A549 (cell line): ENCODE results near the gene ABCA3.

Experiments used
- CTCF ChIP-seq: fragments of >200 bp; sonication (Bioruptor Twin); formaldehyde crosslinking; IDR thresholded peaks from 3 replicates; pipeline ENCODE4 v1.5.1; 2016
- ESRRA ChIP-seq: fragments of 150-350 bp; IDR thresholded peaks from 2 replicates; pipeline ENCODE4 v1.6.1; 2014; ENCODE audit warnings: mild to moderate bottlenecking, low read length, borderline replicate concordance
- FOSL2 ChIP-seq, 2 experiments: fragments of 450-650 bp in 1 of 2; fragments of >200 bp in 1 of 2; sonication (Bioruptor Twin) in 1 of 2; formaldehyde crosslinking; IDR thresholded peaks; 2 replicates each; pipeline versions ENCODE4 v1.5.0 to v1.6.1; 2016 to 2020; ENCODE audit warnings: mild to moderate bottlenecking in 1 of 2, moderate library complexity in 1 of 2
- TF ChIP-seq, protein P1 (sequence below): fragments of 450-650 bp; IDR thresholded peaks from 2 replicates; pipeline ENCODE4 v1.6.1; 2014; ENCODE audit warnings: antibody characterized with exemption

DNA sequence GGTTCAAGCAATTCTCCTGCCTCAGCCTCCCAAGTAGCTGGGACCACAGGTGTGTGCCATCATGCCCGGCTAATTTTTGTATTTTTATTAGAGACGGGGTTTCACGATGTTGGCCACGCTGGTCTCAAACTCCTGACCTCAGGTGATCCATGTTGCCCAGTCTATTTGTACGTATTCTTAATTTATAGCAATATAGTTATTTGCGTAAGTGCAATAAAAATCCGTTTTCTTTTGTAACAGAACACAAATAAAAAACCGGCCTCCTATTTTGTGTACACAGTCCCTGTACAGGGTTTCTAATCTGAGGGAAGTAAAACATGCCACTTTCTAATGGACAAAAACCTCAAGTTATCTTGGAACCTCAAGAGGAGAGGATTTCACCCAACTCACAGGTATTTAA lies 80.3 kb downstream of the ABCA3 start:
- TF ChIP-seq FOSL2 (IDR thresholded peaks at IDR 0.05) (no peak), FOSL2 (CRISPR knock-in tag; IDR thresholded peaks at IDR 0.05) (no peak), CTCF (no peak), ESRRA (no peak)
- TF ChIP-seq, protein P1, sequence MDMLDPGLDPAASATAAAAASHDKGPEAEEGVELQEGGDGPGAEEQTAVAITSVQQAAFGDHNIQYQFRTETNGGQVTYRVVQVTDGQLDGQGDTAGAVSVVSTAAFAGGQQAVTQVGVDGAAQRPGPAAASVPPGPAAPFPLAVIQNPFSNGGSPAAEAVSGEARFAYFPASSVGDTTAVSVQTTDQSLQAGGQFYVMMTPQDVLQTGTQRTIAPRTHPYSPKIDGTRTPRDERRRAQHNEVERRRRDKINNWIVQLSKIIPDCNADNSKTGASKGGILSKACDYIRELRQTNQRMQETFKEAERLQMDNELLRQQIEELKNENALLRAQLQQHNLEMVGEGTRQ = no peak
